GM12891 (cell line): ENCODE data around the gene TRIM26.

Experiments used
- PAX5 ChIP-seq: IDR thresholded peaks from 2 replicates; pipeline ENCODE4 v1.6.1; 2011; ENCODE audit warnings: low read length, moderate library complexity, mild to moderate bottlenecking; ENCODE audit not compliant: insufficient read depth, severe bottlenecking
- POLR2A ChIP-seq: IDR thresholded peaks from 2 replicates; pipeline ENCODE4 v1.6.1; 2011; ENCODE audit warnings: low read depth, low read length, control low read depth
- POLR2AphosphoS5 ChIP-seq: IDR thresholded peaks from 2 replicates; pipeline ENCODE4 v1.6.1; 2011; ENCODE audit warnings: low read depth, low read length, control low read depth
- POU2F2 ChIP-seq: IDR thresholded peaks from 2 replicates; pipeline ENCODE4 v1.6.1; 2011; ENCODE audit warnings: low read depth, mild to moderate bottlenecking, control low read depth, low read length, moderate library complexity
- SPI1 ChIP-seq: IDR thresholded peaks from 2 replicates; pipeline ENCODE4 v1.6.1; 2011; ENCODE audit warnings: low read depth, low read length, control low read depth
- TAF1 ChIP-seq: IDR thresholded peaks from 2 replicates; pipeline ENCODE4 v1.6.1; 2011; ENCODE audit warnings: low read depth, low read length, control low read depth

DNA sequence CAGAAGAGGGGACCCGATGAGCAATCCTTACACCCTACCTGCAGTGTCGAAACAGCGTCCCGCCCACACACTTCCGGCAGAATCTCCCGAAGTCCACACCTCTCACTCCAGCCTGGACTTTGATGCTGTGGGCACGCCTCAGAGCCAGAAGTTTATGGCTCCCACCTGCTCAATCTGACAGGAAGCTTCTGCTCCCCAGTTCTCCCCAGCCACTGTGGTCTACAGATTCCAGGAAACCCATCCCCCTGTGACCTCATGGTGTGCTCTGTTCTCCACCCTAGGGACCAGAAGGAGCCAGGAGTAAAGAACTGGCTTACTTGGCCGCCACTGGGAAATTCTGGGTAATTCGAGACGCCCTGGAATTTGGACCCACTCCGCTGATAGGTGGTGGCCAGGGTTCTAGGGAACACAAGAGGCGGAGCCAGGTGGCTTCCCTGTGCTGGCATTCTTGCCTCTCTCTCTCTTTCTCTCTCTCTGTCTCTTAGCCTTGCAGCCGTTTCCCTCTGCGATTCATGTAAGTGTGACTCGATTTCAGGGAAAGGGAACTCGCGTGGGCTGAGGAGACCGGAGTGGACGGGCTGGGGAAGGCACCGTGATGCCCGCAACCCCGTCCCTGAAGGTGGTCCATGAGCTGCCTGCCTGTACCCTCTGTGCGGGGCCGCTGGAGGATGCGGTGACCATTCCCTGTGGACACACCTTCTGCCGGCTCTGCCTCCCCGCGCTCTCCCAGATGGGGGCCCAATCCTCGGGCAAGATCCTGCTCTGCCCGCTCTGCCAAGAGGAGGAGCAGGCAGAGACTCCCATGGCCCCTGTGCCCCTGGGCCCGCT, 49.9 kb downstream of the TRIM26 start, which contains the start of gene TRIM15:
- TF ChIP-seq POLR2AphosphoS5 (no peak), POLR2A (no peak), SPI1 (no peak), TAF1 (no peak), POU2F2 (no peak), PAX5 (no peak)
